Inferior parietal cortex (tissue), 1 donor: ENCODE results near the gene FYTTD1.

Experiments
- DNase-seq: peaks from one replicate; pipeline ENCODE4 v3.0.0-alpha.2; 2016; ENCODE audit errors: extremely low spot score

The FYTTD1 gene

GRCh38 chr3:197836244-197836643, 86.6 kb downstream of the FYTTD1 start:
- no peak for DNase-seq
